DOHH2 (cell line): ENCODE results near the gene LDLR.
"Not testable (repeated sequence)": the region's sequence is repeated elsewhere in the genome, so short reads cannot be mapped to it uniquely, and the experiment has no call there.

Source experiments
- H3F3A ChIP-seq: fragments of 200-600 bp; sonication (generic), shearing (Covaris generic); 2 replicates; pipeline ENCODE4 v1.6.0; 2016; ENCODE audit warnings: antibody characterized with exemption, mild to moderate bottlenecking; ENCODE audit not compliant: control insufficient read depth, insufficient read depth
- H3K27ac ChIP-seq: fragments of 200-600 bp; sonication (generic); 2 replicates; pipeline ENCODE4 v1.5.1; 2014; ENCODE audit warnings: low read depth, mild to moderate bottlenecking, low read length, moderate library complexity
- H3K27me3 ChIP-seq: fragments of 200-600 bp; sonication (generic); 2 replicates; pipeline ENCODE4 v1.6.1; 2014; ENCODE audit warnings: mild to moderate bottlenecking, low read length, mixed read lengths; ENCODE audit not compliant: control insufficient read depth
- H3K36me3 ChIP-seq: fragments of 200-600 bp; sonication (generic); 2 replicates; pipeline ENCODE4 v1.6.1; 2014; ENCODE audit warnings: mild to moderate bottlenecking, low read length, moderate library complexity, mixed read lengths; ENCODE audit not compliant: control insufficient read depth
- H3K4me1 ChIP-seq: fragments of 200-600 bp; sonication (generic); 2 replicates; pipeline ENCODE4 v1.6.1; 2014; ENCODE audit warnings: mild to moderate bottlenecking, low read length, mixed read lengths; ENCODE audit not compliant: control insufficient read depth
- H3K4me2 ChIP-seq: fragments of 200-600 bp; sonication (generic); 2 replicates; pipeline ENCODE4 v1.6.0; 2014; ENCODE audit warnings: mild to moderate bottlenecking, low read length, moderate library complexity
- H3K4me3 ChIP-seq: fragments of 200-600 bp; sonication (generic); 2 replicates; pipeline ENCODE4 v1.5.1; 2014; ENCODE audit warnings: mild to moderate bottlenecking, low read length, mixed read lengths
- H3K79me2 ChIP-seq: fragments of 200-600 bp; sonication (generic); 2 replicates; pipeline ENCODE4 v1.6.1; 2014; ENCODE audit warnings: mild to moderate bottlenecking, low read length, mixed read lengths; ENCODE audit not compliant: control insufficient read depth
- H3K9me2 ChIP-seq: fragments of 200-600 bp; sonication (generic); replicated peaks from 2 replicates; pipeline ENCODE4 v1.6.1; 2014; ENCODE audit warnings: mild to moderate bottlenecking, low read length, mixed read lengths; ENCODE audit not compliant: control insufficient read depth
- H3K9me3 ChIP-seq: fragments of 200-600 bp; sonication (generic); 2 replicates; pipeline ENCODE4 v1.6.1; 2014; ENCODE audit warnings: antibody characterized with exemption, low read length, mixed read lengths; ENCODE audit not compliant: control insufficient read depth, insufficient read depth
- H4K20me1 ChIP-seq: fragments of 200-600 bp; sonication (generic); 2 replicates; pipeline ENCODE4 v1.6.0; 2014; ENCODE audit warnings: low read depth, mild to moderate bottlenecking, antibody characterized with exemption, low read length, moderate library complexity; ENCODE audit not compliant: control insufficient read depth, insufficient read depth
- CTCF ChIP-seq: fragments of 200-600 bp; sonication (generic); IDR thresholded peaks from one replicate; pipeline ENCODE4 v1.5.1; 2014; ENCODE audit warnings: antibody characterized with exemption, mild to moderate bottlenecking, low read depth, low read length; ENCODE audit not compliant: poor library complexity, severe bottlenecking
- EZH2phosphoT487 ChIP-seq: fragments of 200-600 bp; sonication (generic); IDR thresholded peaks from 2 replicates; pipeline ENCODE4 v1.6.1; 2017; ENCODE audit warnings: borderline replicate concordance, mild to moderate bottlenecking, antibody characterized with exemption, low read length, moderate library complexity, mixed read lengths

The LDLR gene

DNA sequence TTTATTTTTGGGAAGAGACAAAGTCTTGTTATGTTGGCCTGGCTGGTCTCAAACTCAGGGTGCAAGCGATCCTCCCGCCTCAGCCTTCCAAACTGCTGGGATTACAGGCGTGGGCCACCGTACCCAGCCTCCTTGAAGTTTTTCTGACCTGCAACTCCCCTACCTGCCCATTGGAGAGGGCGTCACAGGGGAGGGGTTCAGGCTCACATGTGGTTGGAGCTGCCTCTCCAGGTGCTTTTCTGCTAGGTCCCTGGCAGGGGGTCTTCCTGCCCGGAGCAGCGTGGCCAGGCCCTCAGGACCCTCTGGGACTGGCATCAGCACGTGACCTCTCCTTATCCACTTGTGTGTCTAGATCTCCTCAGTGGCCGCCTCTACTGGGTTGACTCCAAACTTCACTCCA is 27.2 kb downstream of the LDLR start:
- no peaks in the 10 kb centered on the region for H3K27me3 ChIP-seq
- TF ChIP-seq EZH2phosphoT487: no peak
- TF ChIP-seq CTCF: no peak
- no peaks in the 10 kb centered on the region for H3K9me2 ChIP-seq
- no peaks in the 10 kb centered on the region for H3K79me2 ChIP-seq
- H3K36me3 ChIP-seq: peaks cover 78% of the 10 kb centered on the region
- H3F3A ChIP-seq: no peaks in the 10 kb centered on the region
- no peaks in the 10 kb centered on the region for H3K9me3 ChIP-seq
- peaks cover 8% of the 10 kb centered on the region; the same call in 1 of the 2 replicates for H4K20me1 ChIP-seq
- no peaks in the 10 kb centered on the region for H3K4me1 ChIP-seq
- H3K27ac ChIP-seq: no peak overlapping the region
- no peak overlapping the region for H3K4me2 ChIP-seq
- no peak overlapping the region for H3K4me3 ChIP-seq

- H3K27me3 ChIP-seq, H3K27ac ChIP-seq, H3K4me2 ChIP-seq, H3K79me2 ChIP-seq, H3K4me3 ChIP-seq, H3K9me2 ChIP-seq, H4K20me1 ChIP-seq, H3K9me3 ChIP-seq, H3K4me1 ChIP-seq, H3F3A ChIP-seq: not testable (repeated sequence)
- H3K36me3 ChIP-seq: peaks cover 63% of the 10 kb centered on the region
Measured at GRCh38 chr19:11121963-11122362, 32.7 kb downstream of the LDLR start.

- Histone ChIP-seq H3K79me2 (no peaks in the 10 kb centered on the region), H3K4me3 (no peak overlapping the region), H3K27me3 (no peaks in the 10 kb centered on the region), H3F3A (0 out of 2 replicates have a peak, but pooled peaks cover 2% of the 10 kb centered on the region), H3K4me1 (no peaks in the 10 kb centered on the region), H3K4me2 (no peak overlapping the region), H4K20me1 (peaks cover 11% of the 10 kb centered on the region; the same call in 1 of the 2 replicates), H3K27ac (no peak overlapping the region), H3K9me3 (no peaks in the 10 kb centered on the region), H3K9me2 (no peaks in the 10 kb centered on the region), H3K36me3 (peaks cover 67% of the 10 kb centered on the region)
- no peak for TF ChIP-seq EZH2phosphoT487
- TF ChIP-seq CTCF: no peak
Measured at GRCh38 chr19:11123114-11123513, 33.9 kb downstream of the LDLR start.

DNA sequence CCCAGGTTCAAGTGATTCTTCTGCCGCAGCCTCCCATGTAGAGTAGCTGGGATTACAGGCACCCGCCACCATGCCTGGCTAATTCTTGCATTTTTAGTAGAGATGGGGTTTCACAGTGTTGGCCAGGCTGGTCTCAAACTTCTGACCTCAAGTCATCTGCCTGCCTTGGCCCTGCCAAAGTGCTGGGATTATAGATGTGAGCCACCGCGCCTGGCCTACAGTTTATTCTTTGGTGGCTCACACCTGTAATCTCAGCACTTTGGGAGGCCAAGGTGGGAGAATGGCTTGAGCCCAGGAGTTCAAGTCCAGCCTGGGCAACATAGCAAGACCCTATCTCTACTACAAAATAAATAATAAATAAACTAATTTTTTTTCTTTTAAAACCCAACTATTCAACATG is 34.9 kb downstream of the LDLR start:
- H3K9me2 ChIP-seq, H3K4me2 ChIP-seq, H3F3A ChIP-seq, H3K9me3 ChIP-seq, H3K4me3 ChIP-seq, H3K4me1 ChIP-seq, H3K27me3 ChIP-seq, H3K27ac ChIP-seq, H3K79me2 ChIP-seq, H4K20me1 ChIP-seq: not testable (repeated sequence)
- peaks cover 67% of the 10 kb centered on the region for H3K36me3 ChIP-seq
